ENCODE measurements around the gene INO80C.

The INO80C gene

DNA sequence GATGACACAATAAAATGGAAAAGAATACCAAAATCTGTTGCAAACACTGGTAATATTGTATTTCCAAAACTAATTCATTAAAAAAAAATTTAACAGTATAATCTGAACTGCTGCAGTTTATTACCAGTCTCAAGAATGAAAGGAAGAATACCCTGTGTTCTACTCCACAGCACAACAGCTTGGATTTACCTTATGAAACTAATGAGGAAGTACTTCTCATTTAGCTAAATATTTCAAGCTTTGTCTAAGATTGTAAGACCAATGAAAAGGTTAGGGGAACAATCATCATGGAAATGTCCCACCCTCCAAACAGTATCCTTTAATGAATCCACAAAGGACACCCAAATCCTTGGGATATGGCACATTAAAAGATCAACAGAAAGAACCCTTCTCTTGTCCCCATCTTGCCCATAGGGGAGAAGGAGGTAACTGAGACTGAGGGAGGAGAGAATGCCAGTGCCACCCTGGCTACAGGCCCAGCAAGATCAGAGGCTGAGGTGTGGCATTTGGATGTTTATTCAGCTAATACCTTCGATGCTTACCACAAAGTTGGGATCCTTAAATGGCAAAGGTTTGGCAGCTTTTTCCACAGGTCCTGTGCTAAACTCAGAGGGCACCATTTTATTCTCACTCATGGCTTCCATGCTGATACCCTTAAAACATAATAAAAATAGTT is 17.7 kb downstream of the INO80C start:
- Histone ChIP-seq H3K27ac (no peak overlapping the region), H3K27me3 (ENCODE audit: insufficient read depth, low read depth, severe bottlenecking) (no peaks in the 10 kb centered on the region), H3K36me3 (no peaks in the 10 kb centered on the region), H3K9me3 (ENCODE audit: severe bottlenecking) (no peaks in the 10 kb centered on the region), H3K4me3 (ENCODE audit: low read depth, low read length) (no peak overlapping the region)
- TF ChIP-seq, protein P1, sequence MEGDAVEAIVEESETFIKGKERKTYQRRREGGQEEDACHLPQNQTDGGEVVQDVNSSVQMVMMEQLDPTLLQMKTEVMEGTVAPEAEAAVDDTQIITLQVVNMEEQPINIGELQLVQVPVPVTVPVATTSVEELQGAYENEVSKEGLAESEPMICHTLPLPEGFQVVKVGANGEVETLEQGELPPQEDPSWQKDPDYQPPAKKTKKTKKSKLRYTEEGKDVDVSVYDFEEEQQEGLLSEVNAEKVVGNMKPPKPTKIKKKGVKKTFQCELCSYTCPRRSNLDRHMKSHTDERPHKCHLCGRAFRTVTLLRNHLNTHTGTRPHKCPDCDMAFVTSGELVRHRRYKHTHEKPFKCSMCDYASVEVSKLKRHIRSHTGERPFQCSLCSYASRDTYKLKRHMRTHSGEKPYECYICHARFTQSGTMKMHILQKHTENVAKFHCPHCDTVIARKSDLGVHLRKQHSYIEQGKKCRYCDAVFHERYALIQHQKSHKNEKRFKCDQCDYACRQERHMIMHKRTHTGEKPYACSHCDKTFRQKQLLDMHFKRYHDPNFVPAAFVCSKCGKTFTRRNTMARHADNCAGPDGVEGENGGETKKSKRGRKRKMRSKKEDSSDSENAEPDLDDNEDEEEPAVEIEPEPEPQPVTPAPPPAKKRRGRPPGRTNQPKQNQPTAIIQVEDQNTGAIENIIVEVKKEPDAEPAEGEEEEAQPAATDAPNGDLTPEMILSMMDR (IDR thresholded peaks at IDR 0.05; ENCODE audit: low read depth, low read length): no peak
- no peak for DNase-seq

DNA sequence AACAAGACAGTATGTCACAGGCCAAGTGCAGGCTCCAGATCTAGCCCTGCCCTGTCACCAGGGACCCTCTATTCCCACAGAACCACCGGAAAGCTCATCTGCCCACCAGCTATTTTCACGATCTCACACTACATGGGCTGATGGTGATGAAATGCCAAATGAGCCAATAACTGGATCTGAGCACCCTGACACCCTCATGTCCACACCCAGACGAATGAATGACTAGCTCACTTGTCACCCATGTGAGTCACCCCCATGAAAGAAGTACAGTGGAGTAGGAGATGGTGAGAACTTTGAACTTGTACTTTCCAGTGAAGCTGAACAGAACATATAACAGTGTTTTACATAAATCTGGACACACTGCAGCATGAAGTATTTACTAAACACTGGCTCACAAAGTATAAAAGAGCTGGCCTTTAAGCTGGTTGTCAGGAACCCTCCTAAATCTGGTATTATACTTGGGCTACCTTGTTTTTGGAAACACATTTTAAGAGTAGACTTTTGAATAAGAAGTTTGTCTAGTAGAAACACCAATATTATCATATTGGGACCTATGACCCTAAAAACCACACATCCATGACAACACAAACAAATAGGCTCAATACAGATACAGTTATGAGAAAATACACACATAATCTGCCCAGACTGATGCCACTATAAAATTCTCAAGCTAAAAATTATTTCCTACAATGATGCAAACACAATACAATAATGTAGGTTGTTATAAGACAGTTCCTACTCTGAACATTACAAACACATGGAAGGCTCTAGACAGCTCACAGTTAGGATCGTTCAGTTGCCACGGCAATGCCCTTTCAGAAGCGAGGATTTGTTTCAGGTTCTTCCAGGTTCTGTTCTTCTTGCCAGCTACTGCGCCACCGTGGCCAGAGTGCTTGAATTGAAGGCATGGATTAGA is 19.0 kb downstream of the INO80C start:
- Histone ChIP-seq H3K27ac (no peak overlapping the region), H3K9me3 (ENCODE audit: severe bottlenecking) (no peaks in the 10 kb centered on the region), H3K27me3 (ENCODE audit: insufficient read depth, low read depth, severe bottlenecking) (no peaks in the 10 kb centered on the region), H3K36me3 (no peaks in the 10 kb centered on the region), H3K4me3 (ENCODE audit: low read depth, low read length) (no peak overlapping the region)
- DNase-seq: no peak
- TF ChIP-seq, protein P1 (IDR thresholded peaks at IDR 0.05; ENCODE audit: low read depth, low read length): no peak

DNA sequence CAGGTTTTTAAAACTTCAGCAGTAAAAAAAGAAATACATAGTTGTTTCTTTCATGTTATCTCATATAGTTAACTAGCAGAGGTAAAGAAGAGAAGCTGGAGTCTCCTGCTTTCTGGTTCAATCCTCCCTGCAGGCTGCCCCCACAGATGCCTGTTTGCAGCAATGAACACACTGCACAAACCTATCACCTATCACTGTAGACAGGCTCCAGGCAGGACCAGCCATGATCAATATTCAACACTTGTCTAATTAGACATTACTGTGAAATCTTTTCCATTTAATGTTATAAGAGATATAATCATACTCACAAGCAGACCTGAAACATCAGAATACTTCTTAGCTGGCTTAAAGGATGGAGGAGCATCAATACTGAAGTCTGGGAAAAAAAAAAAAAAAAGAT is 19.8 kb downstream of the INO80C start:
- no peaks in the 10 kb centered on the region for H3K27me3 ChIP-seq (ENCODE audit: insufficient read depth, low read depth, severe bottlenecking)
- H3K36me3 ChIP-seq: no peaks in the 10 kb centered on the region
- H3K4me3 ChIP-seq (ENCODE audit: low read depth, low read length): no peak overlapping the region
- H3K9me3 ChIP-seq (ENCODE audit: severe bottlenecking): no peaks in the 10 kb centered on the region
- DNase-seq: no peak
- TF ChIP-seq, protein P1 (IDR thresholded peaks at IDR 0.05; ENCODE audit: low read depth, low read length): no peak
- no peak overlapping the region for H3K27ac ChIP-seq

DNA sequence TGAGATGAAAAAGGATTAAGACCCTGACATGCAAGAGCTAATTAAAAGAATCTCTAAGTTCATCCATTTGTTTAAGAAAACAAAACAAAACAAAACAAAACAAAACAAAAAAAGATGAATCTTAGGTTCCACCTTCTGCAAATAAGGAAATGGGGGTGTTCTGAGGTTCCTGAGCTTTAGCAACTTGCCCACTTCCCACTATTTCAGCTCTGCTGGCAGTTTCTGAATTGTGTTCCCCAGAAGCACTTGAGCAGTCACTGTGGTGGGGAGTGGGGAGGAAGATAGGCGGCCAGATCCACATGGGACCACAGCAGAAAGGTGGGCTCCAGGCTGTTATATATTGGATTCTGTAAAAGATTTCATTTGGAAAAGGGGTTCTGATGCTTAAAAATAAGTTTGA is 20.3 kb downstream of the INO80C start:
- no peaks in the 10 kb centered on the region for H3K27me3 ChIP-seq (ENCODE audit: insufficient read depth, low read depth, severe bottlenecking)
- no peaks in the 10 kb centered on the region for H3K9me3 ChIP-seq (ENCODE audit: severe bottlenecking)
- no peak overlapping the region for H3K27ac ChIP-seq
- H3K4me3 ChIP-seq (ENCODE audit: low read depth, low read length): no peak overlapping the region
- H3K36me3 ChIP-seq: no peaks in the 10 kb centered on the region
- TF ChIP-seq, protein P1 (IDR thresholded peaks at IDR 0.05; ENCODE audit: low read depth, low read length): no peak
- no peak for DNase-seq

DNA sequence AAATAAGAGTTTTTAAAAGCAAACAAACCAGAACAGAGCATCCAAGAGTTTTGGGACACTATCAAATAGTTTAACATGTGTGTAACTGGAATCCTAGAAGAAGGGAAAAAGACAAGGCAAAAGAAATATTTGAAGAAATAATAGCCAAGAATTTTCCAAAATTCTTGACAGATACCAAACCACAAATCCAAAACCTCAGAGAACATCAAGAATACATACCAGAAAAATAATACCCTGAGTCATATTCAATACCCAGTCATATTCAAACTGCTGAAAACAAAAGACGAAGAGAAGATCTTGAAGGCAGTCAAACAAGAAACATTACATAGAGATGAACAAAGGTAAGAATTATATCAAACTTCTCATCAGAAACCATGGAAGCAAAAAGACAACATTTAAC is 22.9 kb downstream of the INO80C start:
- Histone ChIP-seq H3K27ac (no peak overlapping the region), H3K27me3 (ENCODE audit: insufficient read depth, low read depth, severe bottlenecking) (no peaks in the 10 kb centered on the region), H3K4me3 (ENCODE audit: low read depth, low read length) (no peak overlapping the region), H3K9me3 (ENCODE audit: severe bottlenecking) (no peaks in the 10 kb centered on the region), H3K36me3 (no peaks in the 10 kb centered on the region)
- TF ChIP-seq, protein P1 (IDR thresholded peaks at IDR 0.05; ENCODE audit: low read depth, low read length): no peak
- no peak for DNase-seq
